Upper lobe of left lung (tissue), 4 donors: ENCODE measurements around the gene MDK.

Source experiments
- CTCF ChIP-seq, 6 experiments: fragments of 450-650 bp in 4 of 6; fragments of 200-600 bp in 2 of 6; sonication (generic) in 2 of 6; IDR thresholded peaks; one replicate each; pipeline ENCODE4 v1.5.1; 2016 to 2019; ENCODE audit warnings: antibody characterized with exemption in 6 of 6
- EP300 ChIP-seq, 4 donors: sonication (generic); formaldehyde crosslinking; IDR thresholded peaks; one replicate each; pipeline ENCODE4 v1.5.1; 2017; ENCODE audit warnings: antibody characterized with exemption in 4 of 4, control low read depth in 2 of 4
- POLR2A ChIP-seq, 4 donors: fragments of 450-650 bp; IDR thresholded peaks; one replicate each; pipeline ENCODE4 v1.5.1; 2016 to 2017; ENCODE audit warnings: antibody characterized with exemption in 4 of 4, mild to moderate bottlenecking in 2 of 4
- POLR2AphosphoS5 ChIP-seq, 2 donors: sonication (generic); formaldehyde crosslinking; IDR thresholded peaks; one replicate each; pipeline ENCODE4 v1.5.1; 2017; ENCODE audit warnings: antibody characterized with exemption in 2 of 2

GRCh38 chr11:46351606-46352005 lies 29.9 kb upstream of the MDK start:
- no peak for TF ChIP-seq CTCF (IDR thresholded peaks at IDR 0.05)
- TF ChIP-seq POLR2A (IDR thresholded peaks at IDR 0.05), result no peak
- no peak for TF ChIP-seq EP300 (IDR thresholded peaks at IDR 0.05)
- no peak for TF ChIP-seq POLR2AphosphoS5 (IDR thresholded peaks at IDR 0.05)
